Measurements from ENCODE around the gene RAMP2. TPM values are rescaled to one million over a fixed set of nuclear protein-coding genes. Genes with fewer than 3 reads are reported as not detected.
A peak's percentile ranks its signal among the peaks of the same experiment; 100 is the strongest.

The RAMP2 gene
- total RNA-seq, 4 donors from 2014 or later = 19.5 to 45.2 (median 34.2) TPM

- H3K4me3 ChIP-seq = no peak overlapping the region
- no peaks in the 10 kb centered on the region for H3K9me3 ChIP-seq
- intact Hi-C loops (cut with DNase I) = no loop called here
- no peak for DNase-seq (ENCODE audit: extremely low spot score)
- H3K36me3 ChIP-seq = no peaks in the 10 kb centered on the region
- H3K4me1 ChIP-seq = peaks cover 41 to 53% (median 47%) of the 10 kb centered on the region in 4 donors
- peak overlapping the region; percentile 45 to 68 (median 60) for H3K27ac ChIP-seq (replicated peaks in 1 of 4)
- H3K27me3 ChIP-seq = peaks cover 0 to 1% (median 0%) of the 10 kb centered on the region in 4 donors
- 66% methylated on average over 10 of the region's 11 CpGs for WGBS
- TF ChIP-seq POLR2AphosphoS5 (IDR thresholded peaks at IDR 0.05) (no peak), POLR2A (IDR thresholded peaks at IDR 0.05; ENCODE audit: low read depth) (no peak), EP300 (IDR thresholded peaks at IDR 0.05) (no peak), CTCF (IDR thresholded peaks at IDR 0.05) (no peak)
Observed at GRCh38 chr17:42748908-42749798, 11.9 kb upstream of the RAMP2 start.

- no peaks in the 10 kb centered on the region for H3K36me3 ChIP-seq
- 30% methylated on average over 3 of the region's 3 CpGs for WGBS
- DNase-seq (ENCODE audit: extremely low spot score) = no peak
- H3K9me3 ChIP-seq = no peaks in the 10 kb centered on the region
- intact Hi-C loops (cut with DNase I) = no loop called here
- peaks cover 33 to 42% (median 38%) of the 10 kb centered on the region in 4 donors for H3K4me1 ChIP-seq
- H3K27ac ChIP-seq (replicated peaks in 1 of 4) = peak overlapping the region; percentile 5 to 68 (median 51)
- peaks cover 0 to 5% (median 0%) of the 10 kb centered on the region in 4 donors for H3K27me3 ChIP-seq
- no peak overlapping the region for H3K4me3 ChIP-seq
- no peak for TF ChIP-seq CTCF (IDR thresholded peaks at IDR 0.05)
- TF ChIP-seq POLR2A (IDR thresholded peaks at IDR 0.05; ENCODE audit: low read depth) = no peak
Observed at GRCh38 chr17:42750739-42751344, 10.2 kb upstream of the RAMP2 start.

GRCh38 chr17:42751628-42752027 is 9.4 kb upstream of the RAMP2 start:
- DNase-seq (ENCODE audit: extremely low spot score) = no peak
- H3K4me1 ChIP-seq = peaks cover 33 to 42% (median 38%) of the 10 kb centered on the region in 4 donors
- 58% methylated on average over 7 of the region's 7 CpGs for WGBS
- H3K27me3 ChIP-seq = peaks cover 0 to 5% (median 0%) of the 10 kb centered on the region in 4 donors
- no peaks in the 10 kb centered on the region for H3K36me3 ChIP-seq
- H3K27ac ChIP-seq (replicated peaks in 1 of 4) = no peak overlapping the region
- no peaks in the 10 kb centered on the region for H3K9me3 ChIP-seq
- TF ChIP-seq POLR2A (IDR thresholded peaks at IDR 0.05; ENCODE audit: low read depth) = no peak
- TF ChIP-seq POLR2AphosphoS5 (IDR thresholded peaks at IDR 0.05) = no peak
- no peak for TF ChIP-seq CTCF (IDR thresholded peaks at IDR 0.05)
- no peak for TF ChIP-seq EP300 (IDR thresholded peaks at IDR 0.05)
- intact Hi-C loops (cut with DNase I) = no loop called here
- no peak overlapping the region for H3K4me3 ChIP-seq

- H3K4me1 ChIP-seq = peaks cover 16 to 24% (median 21%) of the 10 kb centered on the region in 4 donors
- no peaks in the 10 kb centered on the region for H3K36me3 ChIP-seq
- 62% methylated on average over 3 of the region's 3 CpGs for WGBS
- intact Hi-C loops (cut with DNase I) = no loop called here
- peak; percentile 42 to 46 for TF ChIP-seq POLR2AphosphoS5 (IDR thresholded peaks at IDR 0.05)
- no peak for TF ChIP-seq POLR2A (IDR thresholded peaks at IDR 0.05; ENCODE audit: low read depth)
- no peak for TF ChIP-seq CTCF (IDR thresholded peaks at IDR 0.05)
- TF ChIP-seq EP300 (IDR thresholded peaks at IDR 0.05) = no peak
- H3K4me3 ChIP-seq = no peak overlapping the region
- no peak for DNase-seq (ENCODE audit: extremely low spot score)
- peaks cover 0 to 5% (median 0%) of the 10 kb centered on the region in 4 donors for H3K27me3 ChIP-seq
- no peaks in the 10 kb centered on the region for H3K9me3 ChIP-seq
- peak overlapping the region in 1 of 4 donors; percentile 40 for H3K27ac ChIP-seq (replicated peaks in 1 of 4)
Observed at GRCh38 chr17:42754782-42755181, 6.2 kb upstream of the RAMP2 start.
